ENCODE data around the gene ERCC4. TPM values are rescaled to one million over a fixed set of nuclear protein-coding genes. Genes with fewer than 3 reads are reported as not detected.
A peak's percentile ranks its signal among the peaks of the same experiment; 100 is the strongest.

Gene ERCC4
- total RNA-seq, 8 experiments from 2014 or later, result 6.5 to 13.3 (median 8.6) TPM

- Histone ChIP-seq H3K4me1 (replicated peaks in 1 of 2) (no peaks in the 10 kb centered on the region), H3K4me3 (no peak overlapping the region), H3K27ac (no peak overlapping the region)
- ATAC-seq (replicated peaks in 6 of 8), result no peak
- 0 to 100% (median 85%) methylated on average over 1 to 7 of the region's 8 CpGs for WGBS, 10 experiments
- in situ Hi-C loops (cut with MboI; ENCODE audit: low pct_unique_long_range_greater_than_20kb in 2 of 9, low sequenced_read_pairs in 9 of 9, unreplicated experiment in 9 of 9), result no loop called here
Measured at GRCh38 chr16:13984794-13985193, 64.8 kb downstream of the ERCC4 start.

DNA sequence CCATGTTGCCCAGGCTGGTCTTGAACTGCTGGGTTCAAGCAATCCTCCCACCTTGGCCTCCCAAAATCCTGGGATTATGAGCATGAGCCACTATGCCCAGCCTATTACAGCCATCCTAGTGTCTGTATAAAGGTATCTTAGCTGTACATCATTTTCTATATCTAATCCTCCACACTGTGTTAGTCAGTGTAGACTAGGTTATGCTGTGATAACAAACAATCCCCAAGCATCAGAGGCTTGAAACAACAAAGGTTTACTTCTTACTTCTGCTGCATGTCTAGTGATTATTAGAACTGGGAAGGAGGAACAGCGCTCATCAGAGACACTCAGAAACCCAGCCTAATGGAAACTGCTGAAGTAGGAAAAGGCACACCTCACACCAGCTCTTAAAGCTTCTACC is 68.1 kb downstream of the ERCC4 start:
- WGBS, 10 experiments, result 43 to 100% (median 86%) methylated on average over 1 of the region's 1 CpG; no CpG with 5 or more reads in 3 of the 10 experiments
- ATAC-seq (replicated peaks in 6 of 8), result no peak
- H3K27ac ChIP-seq, result no peak overlapping the region
- H3K4me3 ChIP-seq, result no peak overlapping the region
- in situ Hi-C loops (cut with MboI; ENCODE audit: low pct_unique_long_range_greater_than_20kb in 2 of 9, low sequenced_read_pairs in 9 of 9, unreplicated experiment in 9 of 9), result no loop called here
- H3K4me1 ChIP-seq (replicated peaks in 1 of 2), result no peaks in the 10 kb centered on the region

GRCh38 chr16:13992322-13992721 is 72.4 kb downstream of the ERCC4 start:
- H3K4me3 ChIP-seq, result no peak overlapping the region
- H3K27ac ChIP-seq, result no peak overlapping the region
- H3K4me1 ChIP-seq (replicated peaks in 1 of 2), result no peaks in the 10 kb centered on the region
- in situ Hi-C loops (cut with MboI; ENCODE audit: low pct_unique_long_range_greater_than_20kb in 2 of 9, low sequenced_read_pairs in 9 of 9, unreplicated experiment in 9 of 9), result no loop called here
- 72 to 100% (median 87%) methylated on average over 1 to 6 of the region's 6 CpGs; no CpG with 5 or more reads in 3 of the 10 experiments for WGBS, 10 experiments
- no peak for ATAC-seq (replicated peaks in 6 of 8)

GRCh38 chr16:13992976-13993375 is 73.0 kb downstream of the ERCC4 start:
- Histone ChIP-seq H3K27ac (no peak overlapping the region), H3K4me3 (no peak overlapping the region), H3K4me1 (replicated peaks in 1 of 2) (no peaks in the 10 kb centered on the region)
- 92 to 100% methylated on average over 1 to 2 of the region's 4 CpGs; no CpG with 5 or more reads in 8 of the 10 experiments for WGBS, 10 experiments
- in situ Hi-C loops (cut with MboI; ENCODE audit: low pct_unique_long_range_greater_than_20kb in 2 of 9, low sequenced_read_pairs in 9 of 9, unreplicated experiment in 9 of 9), result no loop called here
- no peak for ATAC-seq (replicated peaks in 6 of 8)

DNA sequence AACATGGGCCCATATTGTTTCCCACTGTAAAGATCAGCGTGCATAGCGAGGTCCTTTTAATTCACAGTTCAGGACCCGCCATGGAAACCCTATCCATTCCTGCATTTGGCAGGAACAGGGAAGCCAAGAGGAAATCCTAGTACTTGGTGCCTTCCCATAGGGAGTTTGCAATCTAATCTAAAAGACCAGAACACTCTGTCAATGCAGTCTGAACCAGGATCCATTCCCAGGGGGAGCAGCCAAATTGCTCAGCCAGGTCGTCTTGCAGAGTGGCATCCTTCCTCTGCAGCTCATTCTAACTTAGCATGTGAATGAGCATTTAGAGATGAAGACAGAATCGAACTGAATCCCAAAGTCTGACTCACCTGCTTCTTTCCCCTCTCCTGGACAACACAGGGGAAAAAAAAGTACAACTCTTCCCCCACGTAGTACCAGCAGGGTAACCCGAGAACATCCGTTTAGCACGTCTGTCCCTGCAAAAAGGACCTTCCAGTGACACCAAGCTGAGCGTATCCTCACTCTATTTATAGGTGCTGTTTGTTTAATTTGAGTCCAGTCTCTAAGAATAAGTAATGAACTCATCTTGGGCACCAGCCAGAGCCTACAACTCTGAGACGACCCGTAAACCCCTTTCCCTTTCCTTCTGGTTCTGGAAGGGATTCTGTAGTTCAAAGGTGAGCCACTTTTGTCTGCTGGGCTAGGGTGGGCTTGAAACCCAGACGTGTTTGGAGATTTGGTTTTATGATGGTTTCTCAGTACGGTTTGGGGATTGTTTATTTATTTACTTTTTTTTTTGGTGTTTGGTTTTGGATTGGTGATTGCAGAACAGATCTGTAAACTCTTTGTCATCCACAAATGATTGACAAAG is 74.5 kb downstream of the ERCC4 start:
- in situ Hi-C loops (cut with MboI; ENCODE audit: low pct_unique_long_range_greater_than_20kb in 2 of 9, low sequenced_read_pairs in 9 of 9, unreplicated experiment in 9 of 9), result no loop called here
- ATAC-seq (replicated peaks in 6 of 8), result no peak
- Histone ChIP-seq H3K4me3 (no peak overlapping the region), H3K27ac (no peak overlapping the region), H3K4me1 (replicated peaks in 1 of 2) (no peaks in the 10 kb centered on the region)
- 25 to 83% (median 69%) methylated on average over 1 to 10 of the region's 14 CpGs; no CpG with 5 or more reads in 3 of the 10 experiments for WGBS, 10 experiments

DNA sequence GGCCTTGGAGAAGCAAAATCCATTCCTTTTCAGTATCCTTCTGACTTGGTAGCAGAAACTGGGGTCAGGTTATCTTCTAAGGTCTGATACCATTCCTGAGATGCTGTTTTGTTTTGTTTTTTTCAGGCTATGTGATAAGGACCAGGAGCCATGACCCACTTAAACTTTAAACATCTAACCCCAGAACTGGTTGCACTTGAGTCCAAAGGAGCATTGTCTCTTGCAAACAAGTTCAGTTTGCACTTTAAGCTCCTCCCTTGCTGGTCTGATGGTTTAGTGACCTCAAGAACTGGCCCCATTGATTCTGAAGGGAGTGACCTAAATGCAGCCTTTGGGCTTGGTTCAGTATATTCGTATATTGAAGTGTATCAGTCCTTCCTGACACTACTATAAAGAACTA is 75.2 kb downstream of the ERCC4 start:
- Histone ChIP-seq H3K4me3 (no peak overlapping the region), H3K27ac (no peak overlapping the region), H3K4me1 (replicated peaks in 1 of 2) (peaks cover 0 to 5% of the 10 kb centered on the region in 2 donors)
- 40 to 100% (median 71%) methylated on average over 1 of the region's 1 CpG; no CpG with 5 or more reads in 3 of the 10 experiments for WGBS, 10 experiments
- peak in 1 of 8 experiments; percentile 29 for ATAC-seq (replicated peaks in 6 of 8)
- in situ Hi-C loops (cut with MboI; ENCODE audit: low pct_unique_long_range_greater_than_20kb in 2 of 9, low sequenced_read_pairs in 9 of 9, unreplicated experiment in 9 of 9), result no loop called here

DNA sequence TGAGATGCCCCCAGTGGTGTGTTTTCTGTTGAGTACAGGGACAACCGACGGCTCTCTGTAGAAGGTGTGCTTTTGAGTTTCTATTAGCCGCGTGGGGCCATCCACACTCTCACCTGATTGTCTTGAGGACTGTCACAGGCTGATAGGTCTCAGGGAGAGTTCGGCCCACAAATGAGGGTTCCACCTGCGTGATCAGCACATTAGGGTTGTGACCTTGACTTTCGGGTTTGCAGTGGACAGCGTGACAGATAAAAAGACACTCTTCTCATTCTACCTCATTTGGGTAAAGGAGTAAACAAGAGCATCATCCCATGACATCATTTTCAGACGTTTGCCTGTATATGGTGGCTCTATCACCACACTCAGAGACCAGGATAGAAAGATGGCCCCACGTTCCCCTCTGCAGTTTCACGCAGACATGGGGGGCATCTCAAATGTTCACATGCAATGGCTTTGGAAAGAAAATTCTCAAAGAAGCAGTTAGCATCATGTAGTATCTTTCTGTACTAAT is 76.9 kb downstream of the ERCC4 start:
- 0 to 90% (median 79%) methylated on average over 1 to 10 of the region's 11 CpGs; no CpG with 5 or more reads in 3 of the 10 experiments for WGBS, 10 experiments
- ATAC-seq (replicated peaks in 6 of 8), result no peak
- Histone ChIP-seq H3K4me1 (replicated peaks in 1 of 2) (peaks cover 0 to 5% of the 10 kb centered on the region in 2 donors), H3K27ac (no peak overlapping the region), H3K4me3 (no peak overlapping the region)
- in situ Hi-C loops (cut with MboI; ENCODE audit: low pct_unique_long_range_greater_than_20kb in 2 of 9, low sequenced_read_pairs in 9 of 9, unreplicated experiment in 9 of 9), result no loop called here

- 69 to 100% (median 87%) methylated on average over 1 to 4 of the region's 4 CpGs; no CpG with 5 or more reads in 3 of the 10 experiments for WGBS, 10 experiments
- no peak for ATAC-seq (replicated peaks in 6 of 8)
- in situ Hi-C loops (cut with MboI; ENCODE audit: low pct_unique_long_range_greater_than_20kb in 2 of 9, low sequenced_read_pairs in 9 of 9, unreplicated experiment in 9 of 9), result no loop called here
Measured at GRCh38 chr16:13997526-13997925, 77.6 kb downstream of the ERCC4 start.

DNA sequence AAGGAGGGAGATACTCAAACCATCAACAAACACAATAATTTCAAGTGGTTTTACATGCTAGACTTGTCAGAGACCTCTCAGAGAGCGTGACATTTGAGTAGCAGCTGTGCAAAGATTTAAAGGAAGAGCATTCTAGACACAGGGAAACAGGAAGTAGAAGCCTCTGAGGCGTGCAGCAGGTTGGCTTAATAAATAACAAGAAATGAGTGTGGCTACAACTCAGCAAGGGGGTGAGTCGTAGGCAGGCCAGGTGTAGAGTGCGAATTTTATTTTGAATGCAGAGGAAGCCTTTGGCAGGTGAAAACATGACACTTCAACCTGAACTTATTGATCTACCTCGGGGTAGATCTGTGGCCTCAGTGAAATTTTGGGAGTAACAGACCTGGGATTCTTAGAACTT is 78.0 kb downstream of the ERCC4 start:
- no peak for ATAC-seq (replicated peaks in 6 of 8)
- no peak overlapping the region for H3K4me3 ChIP-seq
- H3K27ac ChIP-seq, result no peak overlapping the region
- in situ Hi-C loops (cut with MboI; ENCODE audit: low pct_unique_long_range_greater_than_20kb in 2 of 9, low sequenced_read_pairs in 9 of 9, unreplicated experiment in 9 of 9), result no loop called here
- H3K4me1 ChIP-seq (replicated peaks in 1 of 2), result peaks cover 3 to 12% of the 10 kb centered on the region in 2 donors
- 40 to 92% (median 78%) methylated on average over 1 to 3 of the region's 5 CpGs; no CpG with 5 or more reads in 2 of the 10 experiments for WGBS, 10 experiments

More at GRCh38 chr16:13997526-13997925, 77.6 kb downstream of the ERCC4 start:
- H3K27ac ChIP-seq, result no peak overlapping the region
- H3K4me3 ChIP-seq, result no peak overlapping the region
- H3K4me1 ChIP-seq (replicated peaks in 1 of 2), result peaks cover 0 to 8% of the 10 kb centered on the region in 2 donors

DNA sequence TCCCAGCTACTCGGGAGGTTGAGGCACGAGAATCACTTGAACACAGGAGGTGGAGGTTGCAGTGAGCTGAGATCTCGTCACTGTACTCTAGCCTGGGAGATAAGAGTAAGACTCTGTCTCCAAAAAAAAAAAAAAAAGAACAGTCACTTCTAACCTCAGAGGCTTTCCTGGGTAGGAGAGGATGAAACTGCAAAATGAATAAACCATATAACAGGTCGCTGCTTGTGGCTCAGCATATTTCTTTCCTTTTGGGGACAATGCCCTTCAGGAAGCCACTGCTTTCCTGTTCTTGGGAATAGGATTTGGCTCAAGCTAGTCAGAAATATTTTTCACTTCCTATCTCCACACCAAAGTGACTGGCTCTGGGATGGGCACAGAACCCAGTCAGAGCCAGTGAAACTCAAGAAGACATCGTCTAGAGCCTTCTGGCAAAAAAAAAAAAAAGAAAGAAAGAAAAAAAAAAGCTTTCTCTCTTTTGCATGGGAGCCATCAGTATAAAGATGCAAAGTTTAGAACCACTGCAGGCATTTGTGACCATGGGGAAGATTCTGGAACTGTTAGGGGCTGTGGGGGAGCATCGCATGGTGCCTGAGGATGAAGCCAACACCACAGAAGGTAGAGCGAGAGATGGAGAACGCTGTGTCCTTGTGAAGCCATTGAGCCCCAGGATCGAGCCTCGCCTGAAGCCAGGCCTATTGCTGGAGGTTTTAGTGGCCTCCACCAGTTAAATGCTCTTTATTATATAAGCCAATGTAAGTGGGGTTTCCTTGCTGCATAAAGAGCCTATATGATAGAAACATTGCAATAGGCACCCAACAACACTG is 79.3 kb downstream of the ERCC4 start:
- in situ Hi-C loops (cut with MboI; ENCODE audit: low pct_unique_long_range_greater_than_20kb in 2 of 9, low sequenced_read_pairs in 9 of 9, unreplicated experiment in 9 of 9), result no loop called here
- 60 to 100% (median 84%) methylated on average over 1 to 9 of the region's 10 CpGs for WGBS, 10 experiments
- no peak overlapping the region for H3K27ac ChIP-seq
- H3K4me1 ChIP-seq (replicated peaks in 1 of 2), result peaks cover 3 to 20% of the 10 kb centered on the region in 2 donors
- ATAC-seq (replicated peaks in 6 of 8), result no peak
- H3K4me3 ChIP-seq, result no peak overlapping the region

- in situ Hi-C loops (cut with MboI; ENCODE audit: low pct_unique_long_range_greater_than_20kb in 2 of 9, low sequenced_read_pairs in 9 of 9, unreplicated experiment in 9 of 9), result loop anchor here in 1 of 9 experiments (10.0 to 25.0 kb wide), 2 partner anchors 55 to 187 kb away; no protein-coding TSS in a partner anchor
Measured at GRCh38 chr16:13999895-14000425, 80.0 kb downstream of the ERCC4 start.

DNA sequence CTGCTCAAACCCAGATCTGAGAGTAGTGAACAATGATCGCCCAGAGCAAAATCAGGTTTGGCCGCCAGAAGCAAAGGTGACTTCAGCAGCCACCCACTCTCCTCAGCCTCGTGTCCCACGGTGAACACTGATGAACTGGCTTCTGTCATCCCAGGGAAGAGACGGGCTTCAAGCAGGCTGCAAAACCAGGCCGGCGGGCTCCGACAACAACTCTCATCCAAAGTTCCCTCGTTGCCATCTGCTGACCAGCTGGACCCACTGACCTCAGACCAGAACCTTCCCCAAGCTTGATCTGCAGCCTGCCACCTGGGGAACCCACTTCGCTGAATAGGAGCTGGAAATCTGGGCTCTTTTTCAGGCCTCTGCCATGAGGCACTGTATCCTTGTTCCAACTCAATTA is 81.6 kb downstream of the ERCC4 start:
- WGBS, 10 experiments, result 67 to 100% (median 93%) methylated on average over 1 to 5 of the region's 10 CpGs; no CpG with 5 or more reads in 4 of the 10 experiments
- ATAC-seq (replicated peaks in 6 of 8), result no peak
- Histone ChIP-seq H3K27ac (no peak overlapping the region), H3K4me3 (no peak overlapping the region), H3K4me1 (replicated peaks in 1 of 2) (peaks cover 3 to 22% of the 10 kb centered on the region in 2 donors)
- in situ Hi-C loops (cut with MboI; ENCODE audit: low pct_unique_long_range_greater_than_20kb in 2 of 9, low sequenced_read_pairs in 9 of 9, unreplicated experiment in 9 of 9), result loop anchor here in 1 of 9 experiments (10.0 to 25.0 kb wide), 2 partner anchors 57 to 186 kb away; no protein-coding TSS in a partner anchor

More at GRCh38 chr16:13999895-14000425, 80.0 kb downstream of the ERCC4 start:
- H3K27ac ChIP-seq, result no peak overlapping the region
- 44 to 78% (median 60%) methylated on average over 2 to 8 of the region's 12 CpGs; no CpG with 5 or more reads in 2 of the 10 experiments for WGBS, 10 experiments
- H3K4me1 ChIP-seq (replicated peaks in 1 of 2), result peaks cover 3 to 22% of the 10 kb centered on the region in 2 donors
- no peak overlapping the region for H3K4me3 ChIP-seq
- ATAC-seq (replicated peaks in 6 of 8), result peak in 1 of 8 experiments; percentile 43
